ENCODE results near the gene CPT1A.

Gene CPT1A

DNA sequence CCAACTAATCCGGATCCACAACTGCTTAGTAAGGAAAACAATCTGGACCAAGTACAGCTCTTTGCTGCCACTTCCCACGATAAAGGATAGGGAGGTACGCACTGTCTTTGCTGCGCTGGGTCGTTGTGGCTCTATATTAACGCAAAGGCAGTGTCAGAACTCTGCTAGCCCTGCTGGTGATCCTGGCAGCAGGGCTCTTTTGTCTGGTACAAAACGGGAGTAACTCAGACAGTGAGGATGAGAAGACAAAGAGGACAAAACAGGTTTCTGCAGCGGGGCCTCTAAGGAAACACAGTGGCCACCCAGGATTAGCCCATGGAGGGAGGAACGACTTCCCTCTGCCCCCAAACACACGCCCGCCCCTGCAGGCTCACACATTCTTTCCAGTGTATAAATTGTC lies 131.3 kb downstream of the CPT1A start:
- TF ChIP-seq, protein P1, sequence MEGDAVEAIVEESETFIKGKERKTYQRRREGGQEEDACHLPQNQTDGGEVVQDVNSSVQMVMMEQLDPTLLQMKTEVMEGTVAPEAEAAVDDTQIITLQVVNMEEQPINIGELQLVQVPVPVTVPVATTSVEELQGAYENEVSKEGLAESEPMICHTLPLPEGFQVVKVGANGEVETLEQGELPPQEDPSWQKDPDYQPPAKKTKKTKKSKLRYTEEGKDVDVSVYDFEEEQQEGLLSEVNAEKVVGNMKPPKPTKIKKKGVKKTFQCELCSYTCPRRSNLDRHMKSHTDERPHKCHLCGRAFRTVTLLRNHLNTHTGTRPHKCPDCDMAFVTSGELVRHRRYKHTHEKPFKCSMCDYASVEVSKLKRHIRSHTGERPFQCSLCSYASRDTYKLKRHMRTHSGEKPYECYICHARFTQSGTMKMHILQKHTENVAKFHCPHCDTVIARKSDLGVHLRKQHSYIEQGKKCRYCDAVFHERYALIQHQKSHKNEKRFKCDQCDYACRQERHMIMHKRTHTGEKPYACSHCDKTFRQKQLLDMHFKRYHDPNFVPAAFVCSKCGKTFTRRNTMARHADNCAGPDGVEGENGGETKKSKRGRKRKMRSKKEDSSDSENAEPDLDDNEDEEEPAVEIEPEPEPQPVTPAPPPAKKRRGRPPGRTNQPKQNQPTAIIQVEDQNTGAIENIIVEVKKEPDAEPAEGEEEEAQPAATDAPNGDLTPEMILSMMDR (IDR thresholded peaks at IDR 0.05; ENCODE audit: insufficient read depth, low read length, poor library complexity, severe bottlenecking), result no peak
- TF ChIP-seq EZH2phosphoT487 (conservative IDR thresholded peaks at IDR 0.05; ENCODE audit: low read length), result no peak
- Histone ChIP-seq H3K9me2 (replicated peaks; ENCODE audit: insufficient read depth, low read length) (no peaks in the 10 kb centered on the region), H3K79me2 (ENCODE audit: insufficient read depth, low read length) (no peaks in the 10 kb centered on the region), H3K27me3 (ENCODE audit: low read length) (no peaks in the 10 kb centered on the region), H2AFZ (ENCODE audit: low read depth, low read length, severe bottlenecking) (no peak overlapping the region), H3F3A (ENCODE audit: insufficient read depth) (no peaks in the 10 kb centered on the region), H3K9ac (ENCODE audit: low read length) (no peak overlapping the region), H3K36me3 (ENCODE audit: low read length) (no peaks in the 10 kb centered on the region), H3K27ac (ENCODE audit: low read depth, low read length) (no peak overlapping the region), H3K4me2 (ENCODE audit: low read depth, low read length, poor library complexity, severe bottlenecking) (no peak overlapping the region), H3K4me3 (ENCODE audit: insufficient read depth, low read length, poor library complexity, severe bottlenecking) (no peak overlapping the region), H4K20me1 (ENCODE audit: low read depth, low read length) (no peaks in the 10 kb centered on the region), H3K9me3 (ENCODE audit: insufficient read depth, low read length) (no peaks in the 10 kb centered on the region)

DNA sequence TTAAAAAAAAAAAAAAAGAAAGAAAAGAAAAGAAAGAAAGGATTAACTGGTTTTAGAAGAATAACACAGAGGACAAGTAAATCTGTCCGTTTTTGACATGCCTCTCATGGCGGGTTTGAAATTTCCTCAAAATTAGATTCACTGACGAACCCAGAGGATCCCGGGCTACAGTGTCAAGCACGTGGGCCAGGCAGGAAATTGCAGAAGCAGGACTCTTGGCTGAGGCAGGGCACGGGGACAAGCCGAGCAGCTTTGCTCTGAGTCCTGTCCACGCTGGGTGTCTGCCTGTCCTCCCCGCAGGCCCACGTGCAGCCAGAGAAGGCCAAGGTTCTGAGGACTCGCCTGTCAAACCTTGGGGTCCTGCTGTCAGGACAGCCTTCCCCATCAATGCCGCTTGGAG lies 132.7 kb downstream of the CPT1A start:
- Histone ChIP-seq H3K4me2 (ENCODE audit: low read depth, low read length, poor library complexity, severe bottlenecking) (no peak overlapping the region), H3K9me3 (ENCODE audit: insufficient read depth, low read length) (no peaks in the 10 kb centered on the region), H3K27me3 (ENCODE audit: low read length) (no peaks in the 10 kb centered on the region), H3F3A (ENCODE audit: insufficient read depth) (no peaks in the 10 kb centered on the region), H4K20me1 (ENCODE audit: low read depth, low read length) (no peaks in the 10 kb centered on the region), H3K36me3 (ENCODE audit: low read length) (no peaks in the 10 kb centered on the region), H3K9ac (ENCODE audit: low read length) (no peak overlapping the region), H3K4me3 (ENCODE audit: insufficient read depth, low read length, poor library complexity, severe bottlenecking) (no peak overlapping the region), H3K79me2 (ENCODE audit: insufficient read depth, low read length) (no peaks in the 10 kb centered on the region), H3K9me2 (replicated peaks; ENCODE audit: insufficient read depth, low read length) (no peaks in the 10 kb centered on the region), H2AFZ (ENCODE audit: low read depth, low read length, severe bottlenecking) (no peak overlapping the region), H3K27ac (ENCODE audit: low read depth, low read length) (no peak overlapping the region)
- TF ChIP-seq, protein P1 (IDR thresholded peaks at IDR 0.05; ENCODE audit: insufficient read depth, low read length, poor library complexity, severe bottlenecking), result no peak
- TF ChIP-seq EZH2phosphoT487 (conservative IDR thresholded peaks at IDR 0.05; ENCODE audit: low read length), result no peak

DNA sequence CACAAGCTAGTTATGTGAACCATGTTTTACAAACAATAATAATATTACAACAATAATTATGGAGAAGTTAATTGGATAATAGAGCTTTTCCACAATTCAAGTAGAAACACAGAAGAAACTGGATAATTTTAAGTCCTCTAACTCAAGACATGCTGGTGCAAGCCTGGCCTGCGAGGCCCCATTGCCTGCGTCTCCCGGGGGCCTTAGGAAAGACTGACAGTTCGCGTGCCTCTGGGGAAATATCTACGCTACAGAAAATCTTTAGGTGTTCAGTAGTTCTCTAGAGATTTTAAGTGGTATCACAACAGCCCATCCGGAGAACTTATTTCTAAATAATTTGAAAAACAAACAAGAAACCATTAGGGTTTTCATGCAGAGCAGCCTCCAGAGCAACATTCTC lies 134.2 kb downstream of the CPT1A start:
- Histone ChIP-seq H3K9me2 (replicated peaks; ENCODE audit: insufficient read depth, low read length) (no peaks in the 10 kb centered on the region), H3K4me3 (ENCODE audit: insufficient read depth, low read length, poor library complexity, severe bottlenecking) (no peak overlapping the region), H3F3A (ENCODE audit: insufficient read depth) (no peaks in the 10 kb centered on the region), H3K27me3 (ENCODE audit: low read length) (no peaks in the 10 kb centered on the region), H3K36me3 (ENCODE audit: low read length) (no peaks in the 10 kb centered on the region), H3K4me2 (ENCODE audit: low read depth, low read length, poor library complexity, severe bottlenecking) (no peak overlapping the region), H2AFZ (ENCODE audit: low read depth, low read length, severe bottlenecking) (no peak overlapping the region), H3K79me2 (ENCODE audit: insufficient read depth, low read length) (no peaks in the 10 kb centered on the region), H3K9ac (ENCODE audit: low read length) (no peak overlapping the region), H4K20me1 (ENCODE audit: low read depth, low read length) (no peaks in the 10 kb centered on the region), H3K9me3 (ENCODE audit: insufficient read depth, low read length) (no peaks in the 10 kb centered on the region), H3K27ac (ENCODE audit: low read depth, low read length) (no peak overlapping the region)
- TF ChIP-seq, protein P1 (IDR thresholded peaks at IDR 0.05; ENCODE audit: insufficient read depth, low read length, poor library complexity, severe bottlenecking), result no peak
- TF ChIP-seq EZH2phosphoT487 (conservative IDR thresholded peaks at IDR 0.05; ENCODE audit: low read length), result no peak
